Stimulated activated naive B cell treated with anti-CD40 and anti-IgM and Interleukin-4, amounts not matched to agents 10 μg/mL and 1 μg/mL and 100 μg/mL, for 72 hours (primary cell): ENCODE data around the gene ENSA.
"Not testable (repeated sequence)": the region's sequence is repeated elsewhere in the genome, so short reads cannot be mapped to it uniquely, and the experiment has no call there.

Experiments
- ATAC-seq, 2 donors: fragments of 150-1000 bp; cut with Tn5 transposase; replicated peaks; 2 replicates each; pipeline ENCODE4 v1.10.0; 2021; ENCODE audit warnings: moderate library complexity in 1 of 2
- DNase-seq: peaks from one replicate; pipeline ENCODE4 v3.0.0; 2021
- H3K27ac Mint-ChIP-seq: one replicate; pipeline ENCODE4 v1.8.0; 2022; ENCODE audit warnings: mild to moderate bottlenecking, mixed read lengths
- H3K27me3 Mint-ChIP-seq, 2 donors: one replicate each; pipeline ENCODE4 v1.8.0; 2022; ENCODE audit warnings: mixed read lengths in 2 of 2
- H3K36me3 Mint-ChIP-seq, 2 donors: one replicate each; pipeline ENCODE4 v1.8.0; 2022; ENCODE audit warnings: mixed read lengths in 2 of 2, mild to moderate bottlenecking in 1 of 2
- H3K4me1 Mint-ChIP-seq, 2 donors: one replicate each; pipeline ENCODE4 v1.8.0; 2022; ENCODE audit warnings: mixed read lengths in 2 of 2, mild to moderate bottlenecking in 1 of 2
- H3K4me3 Mint-ChIP-seq, 2 donors: one replicate each; pipeline ENCODE4 v1.8.0; 2022; ENCODE audit warnings: mild to moderate bottlenecking in 2 of 2, mixed read lengths in 2 of 2, moderate library complexity in 1 of 2
- H3K9me3 Mint-ChIP-seq, 2 donors: one replicate each; pipeline ENCODE4 v1.8.0; 2022; ENCODE audit warnings: mixed read lengths in 2 of 2, mild to moderate bottlenecking in 1 of 2

The ENSA gene, protein sequence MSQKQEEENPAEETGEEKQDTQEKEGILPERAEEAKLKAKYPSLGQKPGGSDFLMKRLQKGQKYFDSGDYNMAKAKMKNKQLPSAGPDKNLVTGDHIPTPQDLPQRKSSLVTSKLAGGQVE

DNA sequence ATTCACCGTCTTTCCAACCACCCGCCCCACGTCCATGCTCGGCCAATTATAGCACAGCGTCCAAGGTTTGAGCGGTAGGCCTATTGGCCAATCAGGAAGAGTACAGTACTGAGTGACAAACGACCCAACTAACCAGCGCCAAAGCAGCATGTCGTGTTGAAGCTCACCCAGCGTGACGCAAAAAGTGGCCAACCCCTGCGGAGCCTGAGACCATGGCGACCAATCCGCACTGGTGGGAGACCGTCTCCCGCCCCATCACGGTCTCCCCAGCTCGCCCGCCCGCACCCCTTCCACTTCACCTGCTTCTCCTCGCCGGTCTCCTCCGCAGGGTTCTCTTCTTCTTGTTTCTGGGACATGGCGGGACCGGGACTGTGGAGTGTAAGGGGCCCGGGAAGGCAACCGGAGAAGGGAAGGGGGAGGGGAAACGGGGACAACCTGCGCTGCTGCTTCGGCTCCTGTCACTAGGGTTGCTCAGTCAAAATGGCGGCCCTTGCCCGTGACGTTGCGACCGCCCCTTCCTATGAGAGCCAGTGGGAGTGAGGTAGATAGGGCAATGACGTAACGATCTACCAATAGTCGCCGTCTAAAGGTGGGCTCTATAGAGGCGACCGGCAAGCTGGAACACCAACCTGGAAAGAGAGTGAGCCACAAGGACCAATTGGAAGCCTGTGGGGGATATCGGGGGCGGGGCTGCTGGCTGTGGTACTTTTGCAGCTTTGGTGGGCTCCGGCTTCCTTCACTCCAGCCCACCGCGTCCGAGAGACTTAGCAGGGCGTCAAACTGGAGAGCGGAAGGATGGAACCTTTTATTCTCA is at the start of gene ENSA:
ENSA (minus strand) TSS at position 498 of the 814 bp plus-strand sequence; CDS start at position 356, 142 bp downstream.
- DNase-seq (peak; percentile 95), ATAC-seq (peak; percentile 92 to 94)
- Mint-ChIP-seq H3K4me3 (no peak within 1 kb of the TSS), H3K4me1 (peaks cover 24 to 45% of the 10 kb centered on the region in 2 donors), H3K27ac (no peak within 1 kb of the TSS), H3K9me3 (no peaks in the 10 kb centered on the region), H3K27me3 (no peaks in the 10 kb centered on the region), H3K36me3 (peaks cover 8 to 38% of the 10 kb centered on the region in 2 donors)

DNA sequence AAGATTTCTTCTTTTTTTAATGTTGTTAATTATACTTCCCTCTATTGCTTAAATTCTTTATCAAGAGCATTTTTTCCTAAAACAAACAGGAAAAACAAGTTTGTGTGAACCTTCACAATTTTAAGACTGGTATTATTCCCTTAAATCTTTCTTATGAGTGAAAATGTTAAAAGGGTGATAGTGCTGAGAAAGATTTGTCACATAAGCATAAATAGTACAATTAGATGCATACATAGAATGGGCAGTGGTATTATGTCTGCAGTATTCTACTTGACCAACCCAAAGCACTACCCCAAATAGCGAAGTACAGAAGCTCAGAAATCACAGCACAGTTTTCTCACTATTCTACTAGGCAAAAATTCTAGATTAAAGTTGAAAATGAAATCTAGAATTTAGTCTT is 49.6 kb upstream of the ENSA start:
- peaks cover 3 to 4% of the 10 kb centered on the region in 2 donors for H3K4me1 Mint-ChIP-seq

DNA sequence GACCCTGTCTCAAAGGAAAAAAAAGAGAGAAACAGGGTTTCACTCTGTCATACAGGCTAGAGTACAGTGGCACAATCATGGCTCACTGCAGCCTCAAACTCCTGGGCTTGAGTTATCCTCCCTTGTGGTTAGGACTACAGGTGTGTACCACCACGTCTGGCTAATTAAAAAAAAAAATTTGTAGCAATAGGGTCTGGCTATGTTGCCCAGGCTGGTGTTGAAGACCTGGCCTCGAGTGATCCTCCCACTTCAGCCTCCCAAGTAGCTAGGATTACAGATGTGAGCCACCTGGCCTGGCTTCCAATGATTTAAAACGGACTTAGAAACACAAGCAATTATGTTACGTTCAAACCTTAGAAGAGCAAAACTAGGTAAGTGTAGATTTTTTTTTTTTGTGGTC is 45.5 kb upstream of the ENSA start:
- Mint-ChIP-seq H3K36me3 (peaks cover 14 to 16% of the 10 kb centered on the region in 2 donors), H3K9me3 (no peaks in the 10 kb centered on the region), H3K27me3 (no peaks in the 10 kb centered on the region), H3K4me1 (no peaks in the 10 kb centered on the region), H3K27ac (no peak overlapping the region), H3K4me3 (no peak overlapping the region)
- ATAC-seq (no peak), DNase-seq (no peak)

More for the DNA sequence above, 49.6 kb upstream of the ENSA start:
- Mint-ChIP-seq H3K4me3 (no peak overlapping the region), H3K9me3 (no peaks in the 10 kb centered on the region), H3K27ac (no peak overlapping the region), H3K27me3 (no peaks in the 10 kb centered on the region), H3K36me3 (peaks cover 13 to 14% of the 10 kb centered on the region in 2 donors)
- no peak for ATAC-seq
- no peak for DNase-seq

DNA sequence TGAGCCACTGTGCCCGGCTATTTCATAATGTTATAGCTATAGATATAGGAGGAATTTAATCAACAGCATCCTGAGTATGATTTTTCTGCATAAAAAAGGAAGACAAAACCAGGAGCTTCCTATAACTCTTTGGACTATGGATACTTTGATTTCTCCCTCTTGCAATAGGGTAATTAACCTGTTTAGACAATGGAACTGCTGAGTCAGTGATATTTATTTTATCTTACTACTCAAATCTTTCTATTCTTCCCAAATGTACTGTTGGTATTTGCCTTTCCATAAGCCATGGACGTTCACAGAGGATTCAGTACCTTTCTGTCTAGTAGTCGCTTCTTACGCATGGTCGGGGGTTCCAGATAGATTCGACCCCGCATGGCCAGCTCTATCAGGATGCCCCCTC is 33.9 kb upstream of the ENSA start:
- ATAC-seq = no peak
- Mint-ChIP-seq H3K9me3 (no peaks in the 10 kb centered on the region), H3K27ac (no peak overlapping the region), H3K4me1 (peaks cover 9 to 12% of the 10 kb centered on the region in 2 donors), H3K27me3 (no peaks in the 10 kb centered on the region), H3K4me3 (no peak overlapping the region), H3K36me3 (peaks cover 24 to 31% of the 10 kb centered on the region in 2 donors)
- no peak for DNase-seq

DNA sequence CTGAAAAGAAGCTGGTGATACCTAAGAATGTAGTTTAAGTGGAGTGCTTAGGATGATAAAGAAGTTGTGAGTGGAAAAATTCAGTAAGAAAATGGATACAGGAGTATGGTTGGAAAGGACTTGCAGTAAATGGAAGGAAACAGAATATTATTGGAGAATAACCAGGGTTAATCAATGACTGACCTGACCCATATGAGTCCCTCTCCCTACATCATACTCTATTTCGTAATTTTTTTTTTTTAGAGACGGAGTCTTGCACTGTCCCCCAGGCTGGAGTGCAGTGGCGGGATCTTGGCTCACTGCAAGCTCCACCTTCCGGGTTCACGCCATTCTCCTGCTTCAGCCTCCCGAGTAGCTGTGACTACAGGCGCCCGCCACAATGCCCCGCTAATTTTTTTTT is 33.4 kb upstream of the ENSA start:
- DNase-seq = no peak
- Mint-ChIP-seq H3K4me1 (peaks cover 9 to 12% of the 10 kb centered on the region in 2 donors), H3K27me3 (no peaks in the 10 kb centered on the region), H3K9me3 (no peaks in the 10 kb centered on the region), H3K27ac (no peak overlapping the region), H3K4me3 (no peak overlapping the region), H3K36me3 (peaks cover 24 to 34% of the 10 kb centered on the region in 2 donors)
- no peak for ATAC-seq

DNA sequence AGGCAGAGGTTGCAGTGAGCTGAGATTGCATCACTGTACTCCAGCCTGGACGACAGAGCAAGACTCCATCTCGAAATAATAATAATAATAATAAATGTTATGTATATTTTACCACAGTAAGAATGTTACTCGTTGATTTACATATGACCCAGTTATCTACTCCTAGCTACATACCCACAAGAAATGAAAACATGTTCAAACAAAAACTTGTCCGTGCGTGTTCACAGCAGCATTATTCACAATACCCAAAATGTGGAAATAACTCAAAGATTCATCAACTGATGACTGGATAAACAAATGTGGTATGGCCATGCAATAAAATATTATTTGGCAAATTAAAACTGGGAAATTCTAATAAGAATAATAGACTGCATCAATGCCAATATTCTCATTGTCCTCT is 31.7 kb upstream of the ENSA start:
- no peak for DNase-seq
- peaks cover 9 to 12% of the 10 kb centered on the region in 2 donors for H3K4me1 Mint-ChIP-seq
- H3K27me3 Mint-ChIP-seq = no peaks in the 10 kb centered on the region
- H3K9me3 Mint-ChIP-seq = no peaks in the 10 kb centered on the region
- H3K4me3 Mint-ChIP-seq = no peak overlapping the region
- no peak for ATAC-seq
- H3K36me3 Mint-ChIP-seq = peaks cover 27 to 33% of the 10 kb centered on the region in 2 donors
- H3K27ac Mint-ChIP-seq = no peak overlapping the region

DNA sequence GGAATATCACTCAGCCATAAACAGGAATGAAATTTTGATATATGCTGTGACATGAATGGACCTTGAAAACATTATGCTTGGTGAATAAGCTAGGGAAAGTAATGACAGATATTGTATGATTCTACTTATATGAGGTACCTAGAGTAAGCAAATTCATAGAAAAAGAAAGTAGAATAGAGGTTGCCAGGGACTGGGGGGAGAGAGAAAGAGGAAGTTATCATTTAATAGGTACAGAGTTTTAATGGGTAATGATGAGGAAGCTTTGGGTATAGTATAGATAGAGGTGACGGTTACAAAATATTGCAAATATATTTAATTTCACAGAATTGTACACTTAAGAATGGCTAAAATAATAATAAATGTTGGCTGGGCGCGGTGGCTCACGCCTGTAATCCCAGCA is 31.2 kb upstream of the ENSA start:
- H3K9me3 Mint-ChIP-seq = no peaks in the 10 kb centered on the region
- H3K4me3 Mint-ChIP-seq = no peak overlapping the region
- H3K27me3 Mint-ChIP-seq = no peaks in the 10 kb centered on the region
- DNase-seq (no peak), ATAC-seq (no peak)
- H3K27ac Mint-ChIP-seq = no peak overlapping the region
- peaks cover 6 to 12% of the 10 kb centered on the region in 2 donors for H3K4me1 Mint-ChIP-seq
- peaks cover 23 to 27% of the 10 kb centered on the region in 2 donors for H3K36me3 Mint-ChIP-seq

DNA sequence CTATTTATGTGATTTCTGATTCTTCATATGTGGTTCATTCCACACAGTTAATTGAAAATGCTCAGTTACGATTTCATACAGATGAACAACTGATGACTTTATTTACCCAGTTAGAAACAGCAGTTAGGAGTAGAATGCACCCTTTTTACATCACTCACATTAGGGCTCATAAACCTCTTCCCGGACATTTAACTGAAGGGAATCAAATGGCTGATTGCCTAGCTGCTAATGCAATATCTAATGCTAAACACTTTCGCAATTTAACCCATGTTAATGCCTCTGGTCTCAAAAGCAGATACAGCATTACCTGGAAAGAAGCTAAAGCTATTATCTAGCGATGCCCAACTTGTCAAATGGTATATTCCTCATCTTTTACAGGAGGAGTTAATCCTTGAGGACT is 27.7 kb upstream of the ENSA start:
- ATAC-seq, H3K4me1 Mint-ChIP-seq, H3K27me3 Mint-ChIP-seq, DNase-seq, H3K9me3 Mint-ChIP-seq, H3K27ac Mint-ChIP-seq, H3K4me3 Mint-ChIP-seq: not testable (repeated sequence)
- H3K36me3 Mint-ChIP-seq = peaks cover 21 to 23% of the 10 kb centered on the region in 2 donors

DNA sequence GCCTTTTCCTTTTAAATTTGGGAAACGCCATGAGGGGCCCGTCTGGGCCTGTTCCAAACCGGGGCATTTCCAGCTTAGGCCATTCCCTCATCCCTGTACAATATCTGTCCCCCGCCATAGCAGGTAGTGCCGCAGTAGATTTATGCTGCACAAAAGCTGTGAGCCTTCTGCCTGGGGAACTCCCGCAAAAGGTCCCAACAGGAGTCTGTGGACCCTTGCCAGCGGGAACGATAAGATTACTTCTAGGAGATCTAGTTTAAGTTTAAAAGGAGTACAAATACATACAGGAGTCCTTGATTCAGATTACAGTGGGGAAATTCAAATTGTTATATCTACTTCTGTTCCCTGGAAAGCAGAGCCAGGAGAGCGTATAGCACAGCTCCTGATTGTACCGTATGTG is 25.2 kb upstream of the ENSA start:
- H3K36me3 Mint-ChIP-seq = peaks cover 20 to 22% of the 10 kb centered on the region in 2 donors
- not testable (repeated sequence) for DNase-seq, ATAC-seq, H3K4me1 Mint-ChIP-seq, H3K4me3 Mint-ChIP-seq, H3K27ac Mint-ChIP-seq, H3K9me3 Mint-ChIP-seq, H3K27me3 Mint-ChIP-seq

DNA sequence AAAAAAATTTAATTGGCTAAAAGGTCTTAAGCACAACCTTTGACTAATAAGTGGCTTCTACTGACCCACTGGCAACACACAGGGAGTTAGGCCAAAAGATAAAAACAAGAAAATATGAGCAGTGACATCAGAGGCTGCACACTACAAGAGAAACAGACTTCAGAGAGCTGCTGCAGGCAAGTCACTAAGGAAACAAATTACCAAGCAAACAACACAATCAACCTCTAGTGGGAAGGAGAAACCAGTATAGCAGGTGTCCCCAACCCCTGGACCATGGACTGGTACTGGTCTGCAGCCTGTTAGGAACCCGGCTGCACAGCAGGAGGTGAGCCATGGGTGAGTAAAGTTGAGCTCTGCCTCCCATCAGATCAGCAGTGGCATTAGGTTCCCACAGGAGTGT is 20.8 kb upstream of the ENSA start:
- H3K27ac Mint-ChIP-seq = no peak overlapping the region
- no peaks in the 10 kb centered on the region for H3K27me3 Mint-ChIP-seq
- H3K9me3 Mint-ChIP-seq = no peaks in the 10 kb centered on the region
- peaks cover 20 to 26% of the 10 kb centered on the region in 2 donors for H3K36me3 Mint-ChIP-seq
- ATAC-seq = no peak
- no peak for DNase-seq
- no peaks in the 10 kb centered on the region for H3K4me1 Mint-ChIP-seq
- H3K4me3 Mint-ChIP-seq = no peak overlapping the region

DNA sequence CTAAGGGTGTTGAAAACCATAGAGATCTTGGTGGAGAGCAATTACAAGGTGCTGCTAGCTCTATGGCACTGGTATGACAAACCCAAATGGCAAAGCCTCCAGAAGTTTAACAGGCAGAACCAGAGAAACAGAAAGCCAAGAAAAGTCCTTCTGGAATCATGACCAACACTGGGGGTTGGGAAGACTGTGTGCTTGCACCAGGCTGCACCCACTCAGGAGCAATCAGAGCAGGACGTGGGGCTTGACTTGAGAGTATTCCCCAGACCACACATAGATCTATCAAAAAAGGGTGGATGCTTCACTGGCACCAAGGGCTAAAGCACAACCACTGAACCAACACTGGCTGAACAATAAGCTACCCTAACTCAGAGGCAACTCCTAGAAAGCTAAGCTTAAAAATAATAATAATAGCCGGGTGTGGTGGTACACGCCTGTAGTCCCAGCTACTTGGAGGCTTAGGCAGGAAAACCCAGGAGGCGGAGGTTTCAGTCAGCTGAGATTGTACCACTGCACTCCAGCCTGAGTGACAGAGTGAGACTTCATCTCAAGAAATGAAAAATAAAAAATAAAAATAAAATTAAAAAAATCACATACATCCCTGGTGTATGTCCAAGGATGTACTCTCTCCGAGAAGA is 20.1 kb upstream of the ENSA start:
- Mint-ChIP-seq H3K4me3 (no peak overlapping the region), H3K36me3 (peaks cover 20 to 26% of the 10 kb centered on the region in 2 donors), H3K9me3 (no peaks in the 10 kb centered on the region), H3K27me3 (no peaks in the 10 kb centered on the region), H3K27ac (no peak overlapping the region), H3K4me1 (no peaks in the 10 kb centered on the region)
- DNase-seq (no peak), ATAC-seq (no peak)

DNA sequence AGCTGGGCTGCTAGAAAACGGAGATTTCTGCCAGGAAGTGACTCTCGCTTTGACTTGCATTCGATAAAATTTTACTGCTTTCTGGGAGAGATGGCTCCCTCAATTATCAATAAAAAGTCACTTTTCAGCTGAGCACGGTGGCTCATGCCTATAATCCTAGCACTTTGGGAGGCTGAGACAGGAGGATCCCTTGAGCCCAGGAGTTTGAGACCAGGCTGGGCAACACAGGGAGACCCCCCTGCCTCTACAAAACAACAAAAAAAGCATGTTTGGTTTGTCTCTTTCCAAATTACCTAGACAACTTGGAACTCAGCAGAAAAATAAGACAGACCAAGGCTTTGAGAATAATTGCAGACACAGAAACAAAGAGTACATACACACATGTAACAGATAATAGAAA is 12.9 kb upstream of the ENSA start:
- Mint-ChIP-seq H3K4me1 (no peaks in the 10 kb centered on the region), H3K9me3 (no peaks in the 10 kb centered on the region), H3K27me3 (no peaks in the 10 kb centered on the region), H3K27ac (no peak overlapping the region), H3K4me3 (no peak overlapping the region), H3K36me3 (peaks cover 0 to 2% of the 10 kb centered on the region in 2 donors)
- DNase-seq = no peak
- ATAC-seq = no peak

DNA sequence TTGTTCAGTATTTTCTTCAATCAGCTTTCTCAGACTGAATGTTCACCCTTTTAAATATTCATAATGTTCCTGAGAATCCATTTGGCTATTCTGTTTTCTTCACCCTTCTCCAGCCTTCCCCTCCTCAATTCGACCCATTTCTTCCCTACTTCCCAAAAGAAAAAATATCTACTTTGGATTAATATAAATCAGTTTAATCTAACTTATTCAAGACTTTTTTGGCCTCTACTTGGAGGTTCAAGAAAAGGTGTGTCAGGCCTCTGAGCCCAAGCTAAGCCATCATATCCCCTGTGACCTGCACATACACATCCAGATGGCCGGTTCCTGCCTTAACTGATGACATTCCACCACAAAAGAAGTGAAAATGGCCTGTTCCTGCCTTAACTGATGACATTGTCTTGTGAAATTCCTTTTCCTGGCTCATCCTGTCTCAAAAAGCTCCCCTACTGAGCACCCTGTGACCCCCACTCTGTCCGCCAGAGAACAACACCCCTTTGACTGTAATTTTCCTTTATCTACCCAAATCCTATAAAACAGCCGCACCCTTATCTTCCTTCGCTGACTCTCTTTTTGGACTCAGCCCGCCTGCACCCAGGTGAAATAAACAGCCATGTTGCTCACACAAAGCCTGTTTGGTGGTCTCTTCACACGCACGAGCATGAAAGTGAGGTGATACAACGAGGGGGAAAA is 11.9 kb upstream of the ENSA start:
- H3K27ac Mint-ChIP-seq, H3K27me3 Mint-ChIP-seq, H3K4me1 Mint-ChIP-seq, H3K9me3 Mint-ChIP-seq, ATAC-seq, DNase-seq, H3K36me3 Mint-ChIP-seq, H3K4me3 Mint-ChIP-seq: not testable (repeated sequence)

DNA sequence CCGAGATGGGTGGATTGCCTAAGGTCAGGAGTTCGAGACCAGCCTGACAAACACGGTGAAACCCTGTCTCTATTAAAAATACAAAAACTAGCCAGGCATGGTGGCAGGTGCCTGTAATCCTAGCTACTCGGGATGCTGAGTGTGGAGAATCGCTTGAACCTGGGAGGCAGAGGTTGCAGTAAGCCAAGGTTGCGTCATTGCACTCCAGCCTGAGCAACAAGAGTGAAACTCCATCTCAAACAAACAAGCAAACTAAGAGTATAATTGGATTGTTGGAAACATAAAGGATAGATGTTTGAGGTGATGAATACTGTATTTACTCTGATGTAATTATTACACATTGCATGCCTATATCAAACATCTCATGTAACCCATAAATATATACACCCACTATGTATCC is 9.0 kb upstream of the ENSA start:
- not testable (repeated sequence) for H3K9me3 Mint-ChIP-seq, ATAC-seq, H3K27me3 Mint-ChIP-seq, H3K27ac Mint-ChIP-seq, H3K4me3 Mint-ChIP-seq, DNase-seq
- peaks cover 9 to 13% of the 10 kb centered on the region in 2 donors for H3K4me1 Mint-ChIP-seq
- peaks cover 2 to 13% of the 10 kb centered on the region in 2 donors for H3K36me3 Mint-ChIP-seq
